K562 (cell line): Measurements from ENCODE around the gene IRF1. TPM values are rescaled to one million over a fixed set of nuclear protein-coding genes. Genes with fewer than 3 reads are reported as not detected.

Experiments used
- ATAC-seq: fragments of 200-7000 bp; cut with Tn5 transposase; 3 replicates; pipeline ENCODE4 v1.9.1; 2020; ENCODE audit warnings: moderate library complexity
- BruUV-seq: library from RNA; stranded (reverse); fragments of 400-500 nt; replicated peaks from 2 replicates; lab custom pipeline; 2021; lab: Mats Ljungman, UMichigan
- CTCF ChIA-PET: fragments of 300-600 bp; formaldehyde crosslinking; extraction: SDS; loops from one replicate; lab custom pipeline; 2021; ENCODE audit warnings: low intra/inter-chr PET ratio; lab: Yijun Ruan, JAX
- POLR2A ChIA-PET: fragments of 300-600, 350-650 bp; sonication (Branson Sonifier 250); formaldehyde crosslinking; extraction: SDS; loops from one replicate; lab custom pipeline; 2021; ENCODE audit warnings: antibody characterized with exemption, inconsistent platforms; lab: Yijun Ruan, JAX
- DNase-seq, 4 experiments: peaks; one replicate each; pipeline versions ENCODE4 v3.0.0 to v3.0.0-alpha.2; 2011 to 2018; ENCODE audit warnings: low spot score in 3 of 4, mixed read lengths in 3 of 4; ENCODE audit errors: extremely low read depth in 1 of 4
- FAIRE-seq: peaks from 2 replicates; lab custom pipeline; 2011; peaks lifted over from hg19 to GRCh38; lab: Jason Lieb, UNC
- H2AFZ ChIP-seq: 2 replicates; pipeline ENCODE4 v1.6.0; 2011; ENCODE audit warnings: low read depth, low read length, control low read depth, inconsistent platforms
- H3K27ac ChIP-seq: fragments of 200-600 bp; 3 replicates; pipeline ENCODE4 v1.8.0; 2011; ENCODE audit warnings: low read depth, mild to moderate bottlenecking, control low read depth, inconsistent platforms, low read length, moderate library complexity, mixed read lengths; ENCODE audit errors: extremely low read depth
- H3K27me3 ChIP-seq, 2 experiments: fragments of 300-600 bp in 1 of 2; 2 replicates in 1 of 2; 3 replicates in 1 of 2; pipeline versions ENCODE4 v1.6.0 to v1.8.0; 2011; ENCODE audit warnings: inconsistent platforms in 2 of 2, low read length in 2 of 2, mild to moderate bottlenecking in 1 of 2, mixed read lengths in 1 of 2, moderate library complexity in 1 of 2; ENCODE audit not compliant: control insufficient read depth in 2 of 2, insufficient read depth in 2 of 2
- H3K36me3 ChIP-seq: fragments of 300-600 bp; 3 replicates; pipeline ENCODE4 v1.8.0; 2011; ENCODE audit warnings: mild to moderate bottlenecking, low read length, inconsistent platforms; ENCODE audit not compliant: control insufficient read depth, insufficient read depth
- H3K4me1 ChIP-seq, 2 experiments: fragments of 200-600 bp in 1 of 2; replicated peaks in 1 of 2; 2 replicates in 1 of 2; 3 replicates in 1 of 2; pipeline versions ENCODE4 v1.5.1 to v1.8.0; 2011; ENCODE audit warnings: inconsistent platforms in 2 of 2, low read length in 2 of 2, mild to moderate bottlenecking in 1 of 2, mixed read lengths in 1 of 2, moderate library complexity in 1 of 2; ENCODE audit not compliant: control insufficient read depth in 2 of 2, insufficient read depth in 2 of 2
- H3K4me2 ChIP-seq: 2 replicates; pipeline ENCODE4 v1.6.1; 2011; ENCODE audit warnings: low read length, control low read depth, inconsistent platforms, mixed read lengths; ENCODE audit not compliant: insufficient read depth
- H3K4me3 ChIP-seq: fragments of 200-600 bp; sonication (generic), shearing (Covaris generic); 2 replicates; pipeline ENCODE4 v1.5.1; 2016; ENCODE audit warnings: control low read depth, inconsistent platforms
- H3K79me2 ChIP-seq: fragments of 200-600 bp; 3 replicates; pipeline ENCODE4 v1.8.0; 2011; ENCODE audit warnings: low read length, inconsistent platforms; ENCODE audit not compliant: control insufficient read depth, insufficient read depth
- H3K9ac ChIP-seq, 2 experiments: 2 replicates each; pipeline versions ENCODE4 v1.6.0 to v1.6.1; 2011; ENCODE audit warnings: low read depth in 2 of 2, low read length in 2 of 2, control low read depth in 1 of 2, inconsistent platforms in 1 of 2, mild to moderate bottlenecking in 1 of 2, mixed read lengths in 1 of 2; ENCODE audit not compliant: insufficient read depth in 1 of 2
- H3K9me1 ChIP-seq: one replicate; pipeline ENCODE4 v1.6.0; 2011; ENCODE audit warnings: inconsistent platforms, mild to moderate bottlenecking, low read length, moderate library complexity; ENCODE audit not compliant: control insufficient read depth, insufficient read depth
- H3K9me3 ChIP-seq: replicated peaks from 2 replicates; pipeline ENCODE4 v1.5.1; 2011; ENCODE audit warnings: low read depth, low read length, inconsistent platforms; ENCODE audit not compliant: control insufficient read depth, insufficient read depth
- H4K20me1 ChIP-seq: replicated peaks from 2 replicates; pipeline ENCODE4 v1.6.1; 2011; ENCODE audit warnings: low read length, inconsistent platforms, mixed read lengths; ENCODE audit not compliant: control insufficient read depth, insufficient read depth
- COPS2 ChIP-seq: fragments of 450-650 bp; conservative IDR thresholded peaks from 2 replicates; pipeline ENCODE4 v1.6.1; 2016; ENCODE audit warnings: mild to moderate bottlenecking, moderate library complexity
- CREB1 ChIP-seq, 2 experiments: sonication (generic) in 1 of 2; formaldehyde crosslinking in 1 of 2; IDR thresholded peaks; 2 replicates each; pipeline versions ENCODE4 v1.6.1 to v1.8.0; 2012 to 2022; ENCODE audit warnings: inconsistent platforms in 1 of 2, mild to moderate bottlenecking in 1 of 2, missing genetic modification reagents in 1 of 2, moderate library complexity in 1 of 2
- DACH1 ChIP-seq: fragments of 450-650 bp; IDR thresholded peaks from 2 replicates; pipeline ENCODE4 v1.6.1; 2018; ENCODE audit not compliant: partially characterized antibody
- ETV1 ChIP-seq: fragments of 450-650 bp; conservative IDR thresholded peaks from 2 replicates; pipeline ENCODE4 v1.6.1; 2016; ENCODE audit warnings: missing genetic modification characterization, control low read depth, low read depth, missing compliant biosample characterization
- FIP1L1 ChIP-seq: fragments of 200-400 bp; formaldehyde crosslinking; IDR thresholded peaks from 2 replicates; pipeline ENCODE4 v1.6.1; 2018; ENCODE audit warnings: mild to moderate bottlenecking, low read depth, low read length; ENCODE audit not compliant: poor library complexity, severe bottlenecking
- HMGN3 ChIP-seq: IDR thresholded peaks from 2 replicates; pipeline ENCODE4 v1.6.1; 2011; ENCODE audit warnings: borderline replicate concordance, low read depth, mild to moderate bottlenecking, mixed read lengths, low read length; ENCODE audit not compliant: insufficient read length; ENCODE audit errors: extremely low read depth
- NBN ChIP-seq: fragments of 450-650 bp; IDR thresholded peaks from 2 replicates; pipeline ENCODE4 v1.6.1; 2016; ENCODE audit warnings: low read depth, mild to moderate bottlenecking
- NR2C1 ChIP-seq, 2 experiments: fragments of 450-650 bp; IDR thresholded peaks; 2 replicates each; pipeline ENCODE4 v1.6.1; 2017; ENCODE audit warnings: mild to moderate bottlenecking in 2 of 2, antibody characterized with exemption in 1 of 2, inconsistent platforms in 1 of 2, missing compliant biosample characterization in 1 of 2, missing genetic modification characterization in 1 of 2
- PHF20 ChIP-seq: fragments of 450-650 bp; IDR thresholded peaks from 2 replicates; pipeline ENCODE4 v1.6.1; 2018; ENCODE audit not compliant: partially characterized antibody
- POLR2AphosphoS5 ChIP-seq: IDR thresholded peaks from 2 replicates; pipeline ENCODE4 v1.6.1; 2011; ENCODE audit warnings: mild to moderate bottlenecking, low read depth, low read length, moderate library complexity; ENCODE audit not compliant: control insufficient read depth, insufficient read depth
- POU5F1 ChIP-seq: fragments of 150-350 bp; IDR thresholded peaks from 2 replicates; pipeline ENCODE4 v1.6.1; 2014; ENCODE audit warnings: borderline replicate concordance, low read length, low read depth, mild to moderate bottlenecking; ENCODE audit not compliant: partially characterized antibody
- TGIF2 ChIP-seq: sonication (generic); formaldehyde crosslinking; IDR thresholded peaks from 2 replicates; pipeline ENCODE4 v1.8.1; 2022; ENCODE audit warnings: mild to moderate bottlenecking, missing genetic modification reagents, moderate library complexity
- ZNF274 ChIP-seq: IDR thresholded peaks from 2 replicates; pipeline ENCODE4 v1.6.1; 2011; ENCODE audit warnings: low read depth, mild to moderate bottlenecking, low read length, moderate library complexity, borderline replicate concordance
- WGBS: fragments of 100-300 bp; shearing (Covaris generic); methylation state at CpG from one replicate; pipeline ENCODE4 v1.1.6; 2016; ENCODE audit warnings: low coverage, mixed read lengths; ENCODE audit not compliant: insufficient coverage; ENCODE audit errors: missing lambda C conversion rate; 5-methylcytosine and 5-hydroxymethylcytosine counted together
- in situ Hi-C: fragments of 300-500 bp; cut with MboI; formaldehyde crosslinking; loops from 4 replicates; pipeline ENCODE4 v1.15.0; 2018; ENCODE audit warnings: inconsistent platforms, mixed read lengths
- intact Hi-C: fragments of 100-400 bp; cut with micrococcal nuclease; formaldehyde crosslinking; loops from 2 replicates; pipeline ENCODE4 v1.14.2; 2022
- polyA plus RNA-seq, 8 experiments: library from polyadenylated mRNA; depleted of rRNA in 4 of 8; stranded (reverse) in 5 of 8; unstranded in 3 of 8; fragments of >200 nt; fragmentation: Nextera tagmentation in 2 of 8; fragmentation: Illumina TruSeq in 1 of 8; extraction: Ambion mirVana in 2 of 8; extraction: Trizol in 1 of 8; gene quantifications; 2 replicates each; pipeline versions ENCODE4 v1.2.1 to v1.2.3, GENCODE V29; 2011 to 2014; ENCODE audit warnings: inconsistent platforms in 1 of 8, missing spikeins in 1 of 8
- total RNA-seq, 7 experiments: library from RNA; depleted of rRNA in 6 of 7; stranded (reverse); fragments of >200 nt in 6 of 7; fragmentation: Illumina TruSeq in 2 of 7; extraction: Trizol in 2 of 7; gene quantifications; 2 replicates each; pipeline versions ENCODE4 v1.2.1 to v1.2.3, GENCODE V29; 2011 to 2021; ENCODE audit warnings: low replicate concordance in 1 of 7
- TF ChIP-seq, protein P1 (sequence below): sonication (generic); formaldehyde crosslinking; IDR thresholded peaks from 2 replicates; pipeline ENCODE4 v1.8.0; 2023; ENCODE audit warnings: mild to moderate bottlenecking, missing genetic modification reagents
- TF ChIP-seq, protein P2 (sequence below): fragments of 450-650 bp; formaldehyde crosslinking; conservative IDR thresholded peaks from 2 replicates; pipeline ENCODE4 v1.4.0; 2022; ENCODE audit warnings: mild to moderate bottlenecking, missing genetic modification characterization
- TF ChIP-seq, protein P3 (sequence below): sonication (generic); IDR thresholded peaks from 2 replicates; pipeline ENCODE4 v1.6.1; 2016

The IRF1 gene
- total and polyA plus RNA-seq, 9 of the 15 experiments (the other 6 are each of a cell fraction or from before 2014, with no cell fraction given), result 1.1 to 12.3 (median 5.9) TPM

DNA sequence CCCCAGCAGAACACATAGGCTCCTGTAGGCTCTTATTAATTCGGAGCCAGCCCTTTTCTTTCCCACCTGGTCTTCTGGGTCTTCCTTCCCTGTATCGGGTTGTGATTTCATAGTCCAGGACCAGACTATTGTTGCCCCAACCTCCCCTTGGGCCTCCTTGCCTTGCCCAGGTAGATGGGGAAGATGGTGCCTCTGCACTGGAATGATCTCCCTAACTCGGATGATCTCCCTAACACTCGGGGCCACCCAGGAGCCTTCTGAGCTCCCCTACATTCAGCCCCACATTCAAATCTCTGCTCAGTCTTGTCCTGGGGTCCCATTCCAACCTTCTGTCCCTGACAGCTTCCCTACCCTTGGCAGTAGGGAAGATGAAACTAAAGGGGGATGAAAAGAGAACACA, 2.7 kb upstream of the IRF1 start:
- no peaks in the 10 kb centered on the region for H3K9me3 ChIP-seq
- peaks cover 8% of the 10 kb centered on the region; the same call in 1 of the 2 replicates for H4K20me1 ChIP-seq
- TF ChIP-seq CREB1 (IDR thresholded peaks at IDR 0.05) (no peak), CREB1 (CRISPR knock-in tag; IDR thresholded peaks at IDR 0.05) (no peak), ZNF274 (no peak), PHF20 (no peak), ETV1 (no peak), TGIF2 (CRISPR knock-in tag) (no peak), NBN (no peak), NR2C1 (IDR thresholded peaks at IDR 0.05) (no peak), NR2C1 (tag; IDR thresholded peaks at IDR 0.05) (no peak), POU5F1 (no peak), DACH1 (no peak), HMGN3 (no peak), POLR2AphosphoS5 (no peak), COPS2 (no peak), FIP1L1 (no peak)
- TF ChIP-seq, protein P1, sequence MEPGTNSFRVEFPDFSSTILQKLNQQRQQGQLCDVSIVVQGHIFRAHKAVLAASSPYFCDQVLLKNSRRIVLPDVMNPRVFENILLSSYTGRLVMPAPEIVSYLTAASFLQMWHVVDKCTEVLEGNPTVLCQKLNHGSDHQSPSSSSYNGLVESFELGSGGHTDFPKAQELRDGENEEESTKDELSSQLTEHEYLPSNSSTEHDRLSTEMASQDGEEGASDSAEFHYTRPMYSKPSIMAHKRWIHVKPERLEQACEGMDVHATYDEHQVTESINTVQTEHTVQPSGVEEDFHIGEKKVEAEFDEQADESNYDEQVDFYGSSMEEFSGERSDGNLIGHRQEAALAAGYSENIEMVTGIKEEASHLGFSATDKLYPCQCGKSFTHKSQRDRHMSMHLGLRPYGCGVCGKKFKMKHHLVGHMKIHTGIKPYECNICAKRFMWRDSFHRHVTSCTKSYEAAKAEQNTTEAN (CRISPR knock-in tag), result no peak
- TF ChIP-seq, protein P2, sequence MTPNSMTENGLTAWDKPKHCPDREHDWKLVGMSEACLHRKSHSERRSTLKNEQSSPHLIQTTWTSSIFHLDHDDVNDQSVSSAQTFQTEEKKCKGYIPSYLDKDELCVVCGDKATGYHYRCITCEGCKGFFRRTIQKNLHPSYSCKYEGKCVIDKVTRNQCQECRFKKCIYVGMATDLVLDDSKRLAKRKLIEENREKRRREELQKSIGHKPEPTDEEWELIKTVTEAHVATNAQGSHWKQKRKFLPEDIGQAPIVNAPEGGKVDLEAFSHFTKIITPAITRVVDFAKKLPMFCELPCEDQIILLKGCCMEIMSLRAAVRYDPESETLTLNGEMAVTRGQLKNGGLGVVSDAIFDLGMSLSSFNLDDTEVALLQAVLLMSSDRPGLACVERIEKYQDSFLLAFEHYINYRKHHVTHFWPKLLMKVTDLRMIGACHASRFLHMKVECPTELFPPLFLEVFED, result no peak
- TF ChIP-seq, protein P3, sequence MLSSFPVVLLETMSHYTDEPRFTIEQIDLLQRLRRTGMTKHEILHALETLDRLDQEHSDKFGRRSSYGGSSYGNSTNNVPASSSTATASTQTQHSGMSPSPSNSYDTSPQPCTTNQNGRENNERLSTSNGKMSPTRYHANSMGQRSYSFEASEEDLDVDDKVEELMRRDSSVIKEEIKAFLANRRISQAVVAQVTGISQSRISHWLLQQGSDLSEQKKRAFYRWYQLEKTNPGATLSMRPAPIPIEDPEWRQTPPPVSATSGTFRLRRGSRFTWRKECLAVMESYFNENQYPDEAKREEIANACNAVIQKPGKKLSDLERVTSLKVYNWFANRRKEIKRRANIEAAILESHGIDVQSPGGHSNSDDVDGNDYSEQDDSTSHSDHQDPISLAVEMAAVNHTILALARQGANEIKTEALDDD, result no peak
- TF ChIP-seq, all 486 proteins: peak for 0
- no peak overlapping the region for H2AFZ ChIP-seq
- H3K4me2 ChIP-seq, result no peak overlapping the region
- ChIA-PET CTCF (interaction anchor here (0.6 kb wide), 1 partner anchor 567 kb away, joined by 4 read pairs; no protein-coding TSS in a partner anchor), POLR2A (no interaction called here)
- FAIRE-seq (no peak), DNase-seq (no peak), ATAC-seq (no peak)
- H3K9ac ChIP-seq, result no peak overlapping the region
- peaks cover 12% of the 10 kb centered on the region for H3K79me2 ChIP-seq
- no TSS peak for BruUV-seq
- in situ Hi-C loops (loop anchor here (10.0 kb wide), 2 partner anchors 108 to 308 kb away; no protein-coding TSS in a partner anchor), intact Hi-C loops (no loop called here)
- H3K4me1 ChIP-seq, result peaks cover 50 to 71% of the 10 kb centered on the region in 2 experiments
- H3K9me1 ChIP-seq, result no peaks in the 10 kb centered on the region
- H3K4me3 ChIP-seq, result no peak overlapping the region
- H3K36me3 ChIP-seq, result peaks cover 6% of the 10 kb centered on the region; the same call in 1 of the 3 replicates
- WGBS, result 91% methylated on average over 3 of the region's 4 CpGs
- no peaks in the 10 kb centered on the region for H3K27me3 ChIP-seq
- H3K27ac ChIP-seq, result no peak overlapping the region
